Ovary (tissue), 9 donors: ENCODE results near the gene CFAP69. TPM values are rescaled to one million over a fixed set of nuclear protein-coding genes. Genes with fewer than 3 reads are reported as not detected.
"Not testable (repeated sequence)": the region's sequence is repeated elsewhere in the genome, so short reads cannot be mapped to it uniquely, and the experiment has no call there.

Source experiments
- DNase-seq, 5 donors: peaks; one replicate each; pipeline ENCODE4 v3.0.0-alpha.2; 2019 to 2020
- H3K27ac ChIP-seq, 2 donors: fragments of 200-600 bp; one replicate each; pipeline versions ENCODE4 v1.5.1 to v1.8.0; 2019 to 2022
- H3K27me3 ChIP-seq: fragments of 200-600 bp; one replicate; pipeline ENCODE4 v1.8.0; 2022
- H3K36me3 ChIP-seq: fragments of 200-600 bp; sonication (generic); one replicate; pipeline ENCODE4 v1.5.1; 2019
- H3K4me1 ChIP-seq: one replicate; pipeline ENCODE4 v1.8.1; 2013; ENCODE audit warnings: mild to moderate bottlenecking, moderate library complexity; ENCODE audit not compliant: insufficient read depth
- H3K4me3 ChIP-seq: fragments of 200-600 bp; sonication (generic); one replicate; pipeline ENCODE4 v1.5.1; 2017
- H3K9me3 ChIP-seq, 2 donors: fragments of 200-600 bp in 1 of 2; sonication (generic) in 1 of 2; one replicate each; pipeline versions ENCODE4 v1.5.1 to v1.8.1; 2013 to 2019; ENCODE audit warnings: mild to moderate bottlenecking in 1 of 2, moderate library complexity in 1 of 2
- CTCF ChIP-seq, 3 donors: fragments of 450-650 bp in 2 of 3; fragments of 200-600 bp in 1 of 3; IDR thresholded peaks; one replicate each; pipeline versions ENCODE4 v1.5.1 to v1.8.0; 2016 to 2022; ENCODE audit warnings: antibody characterized with exemption in 3 of 3, mild to moderate bottlenecking in 1 of 3
- EP300 ChIP-seq: sonication (generic); formaldehyde crosslinking; IDR thresholded peaks from one replicate; pipeline ENCODE4 v1.6.1; 2017; ENCODE audit warnings: antibody characterized with exemption
- POLR2A ChIP-seq: fragments of 450-650 bp; IDR thresholded peaks from one replicate; pipeline ENCODE4 v1.6.1; 2017; ENCODE audit warnings: antibody characterized with exemption, mild to moderate bottlenecking, moderate library complexity
- WGBS, 3 donors: extraction: QIAGEN DNeasy Blood & Tissue Kit in 1 of 3; methylation state at CpG; one replicate each; pipeline versions ENCODE4 v1.1.5 to v1.1.7; 2013 to 2017; 5-methylcytosine and 5-hydroxymethylcytosine counted together
- intact Hi-C, 4 donors: fragments of 100-400 bp; cut with DNase I; formaldehyde crosslinking; loops; one replicate each; pipeline versions ENCODE4 v1.11.0 to v1.15.1; 2022 to 2023
- polyA plus RNA-seq, 2 donors: library from polyadenylated mRNA; stranded (reverse); fragments of 200-250 nt in 1 of 2; fragments of 350-450 nt in 1 of 2; fragmentation: Illumina TruSeq in 1 of 2; extraction: RNeasy Lipid Tissue Mini Kit (QIAGEN cat#74804) in 1 of 2; gene quantifications; one replicate each; pipeline ENCODE4 v1.2.3, GENCODE V29; 2013 to 2014
- total RNA-seq, 7 donors: library from RNA; depleted of rRNA in 2 of 7; stranded (reverse); fragments of >200 nt in 2 of 7; fragmentation: NEBNext Ultra II Directional in 3 of 7; extraction: Animal tissue kit (Norgen Biotek cat#: 25700) in 3 of 7; gene quantifications; one replicate each; pipeline versions ENCODE4 v1.1.0 to v1.2.4, GENCODE V29; 2016 to 2023
- donor health status: DM: no; HTN: no; CAD: no; lungs with moderate emphysema.
- donor health status: DM: no; HTN: no; CAD: no.
- donor health status: Bipolar disorder and iron deficiency.
- donor health status: DM: yes; HTN: yes; CAD: no.
- donor health status: DM: no; HTN: no; CAD: no.
- donor health status: DM: yes; HTN: yes; CAD: no.

Gene CFAP69
- total and polyA plus RNA-seq, 9 donors, result 3.1 to 37.9 (median 10.6) TPM

DNA sequence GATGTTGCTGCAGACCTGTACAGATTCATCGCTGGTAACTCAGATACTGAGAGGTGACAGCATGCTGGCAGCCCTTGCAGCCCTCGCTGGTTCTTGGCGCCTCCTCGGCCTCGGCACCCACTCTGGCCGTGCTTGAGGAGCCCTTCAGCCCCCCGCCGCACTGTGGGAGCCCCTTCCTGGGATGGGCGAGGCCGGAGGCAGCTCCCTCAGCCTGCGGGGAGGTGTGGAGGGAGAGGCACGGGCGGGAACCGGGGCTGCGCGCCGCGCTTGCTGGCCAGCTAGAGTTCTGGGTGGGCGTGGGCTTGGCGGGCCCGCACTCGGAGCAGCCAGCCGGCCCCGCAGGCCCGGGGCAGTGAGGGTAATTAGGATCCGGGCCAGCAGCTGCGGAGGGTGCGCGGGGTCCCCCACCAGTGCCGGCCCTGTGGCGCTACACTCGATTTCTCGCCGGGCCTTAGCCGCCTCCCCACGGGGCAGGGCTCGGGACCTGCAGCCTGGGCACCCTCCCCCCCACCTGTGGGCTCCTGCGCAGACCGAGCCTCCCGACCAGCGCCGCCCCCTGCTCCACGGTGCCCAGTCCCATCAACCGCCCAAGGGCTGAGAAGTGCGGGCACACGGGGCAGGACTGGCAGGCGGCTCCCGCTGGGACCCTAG lies 89.3 kb downstream of the CFAP69 start:
- no peak overlapping the region for H3K27ac ChIP-seq
- no peaks in the 10 kb centered on the region for H3K4me1 ChIP-seq
- intact Hi-C loops, result no loop called here
- H3K27me3 ChIP-seq, result no peaks in the 10 kb centered on the region
- no peak for DNase-seq
- 93 to 95% (median 95%) methylated on average over 48 of the region's 48 CpGs for WGBS, 3 donors
- TF ChIP-seq POLR2A, result no peak
- TF ChIP-seq CTCF (IDR thresholded peaks at IDR 0.05), result no peak
- no peak for TF ChIP-seq EP300
- H3K36me3 ChIP-seq, result no peaks in the 10 kb centered on the region
- H3K9me3 ChIP-seq, result no peaks in the 10 kb centered on the region
- no peak overlapping the region for H3K4me3 ChIP-seq

DNA sequence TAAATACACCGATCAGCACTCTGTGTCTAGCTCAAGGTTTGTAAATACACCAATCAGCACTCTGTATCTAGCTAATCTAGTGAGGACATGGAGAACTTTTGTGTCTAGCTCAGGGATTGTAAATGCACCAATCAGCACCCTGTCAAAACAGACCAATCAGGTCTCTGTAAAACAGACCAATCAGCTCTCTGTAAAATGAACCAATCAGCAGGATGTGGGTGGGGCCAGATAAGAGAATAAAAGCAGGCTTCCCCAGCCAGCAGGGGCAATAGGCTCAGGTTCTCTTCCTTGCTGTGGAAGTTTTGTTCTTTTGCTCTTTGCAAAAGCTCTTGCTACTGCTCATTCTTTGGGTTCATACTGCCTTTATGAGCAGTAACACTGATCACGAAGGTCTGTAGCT lies 90.0 kb downstream of the CFAP69 start:
- H3K27ac ChIP-seq, intact Hi-C loops, H3K4me1 ChIP-seq, H3K36me3 ChIP-seq, H3K9me3 ChIP-seq, H3K27me3 ChIP-seq, DNase-seq, H3K4me3 ChIP-seq: not testable (repeated sequence)
- WGBS, 3 donors, result 83 to 96% (median 89%) methylated on average over 2 of the region's 2 CpGs

GRCh38 chr7:90337106-90337505 lies 92.1 kb downstream of the CFAP69 start:
- no peaks in the 10 kb centered on the region for H3K9me3 ChIP-seq
- TF ChIP-seq CTCF (IDR thresholded peaks at IDR 0.05), result no peak
- TF ChIP-seq POLR2A, result no peak
- no peak for TF ChIP-seq EP300
- no peaks in the 10 kb centered on the region for H3K36me3 ChIP-seq
- H3K27me3 ChIP-seq, result no peaks in the 10 kb centered on the region
- intact Hi-C loops, result no loop called here
- DNase-seq, result no peak
- no peaks in the 10 kb centered on the region for H3K4me1 ChIP-seq
- no peak overlapping the region for H3K4me3 ChIP-seq
- H3K27ac ChIP-seq, result no peak overlapping the region

- H3K27ac ChIP-seq, result peak overlapping the region in 1 of 2 donors; percentile 62
- H3K36me3 ChIP-seq, result no peaks in the 10 kb centered on the region
- H3K27me3 ChIP-seq, result no peaks in the 10 kb centered on the region
- H3K9me3 ChIP-seq, result no peaks in the 10 kb centered on the region
- DNase-seq, result no peak
- no peak for TF ChIP-seq EP300
- TF ChIP-seq CTCF (IDR thresholded peaks at IDR 0.05), result no peak
- no peak for TF ChIP-seq POLR2A
- no peak overlapping the region for H3K4me3 ChIP-seq
- intact Hi-C loops, result no loop called here
- peaks cover 4% of the 10 kb centered on the region for H3K4me1 ChIP-seq
Measured at GRCh38 chr7:90345016-90345415, 100.0 kb downstream of the CFAP69 start.

GRCh38 chr7:90345595-90346335 lies 100.8 kb downstream of the CFAP69 start:
- DNase-seq, result peak in 1 of 5 donors; percentile 18
- no peak for TF ChIP-seq POLR2A
- no peak for TF ChIP-seq EP300
- no peak for TF ChIP-seq CTCF (IDR thresholded peaks at IDR 0.05)

More at GRCh38 chr7:90345595-90346335, 100.8 kb downstream of the CFAP69 start:
- no peaks in the 10 kb centered on the region for H3K36me3 ChIP-seq
- WGBS, 3 donors, result 3 to 5% (median 3%) methylated on average over 18 of the region's 18 CpGs
- H3K27ac ChIP-seq, result peak overlapping the region in 1 of 2 donors; percentile 62
- no peaks in the 10 kb centered on the region for H3K9me3 ChIP-seq
- H3K4me1 ChIP-seq, result peaks cover 4% of the 10 kb centered on the region
- no peaks in the 10 kb centered on the region for H3K27me3 ChIP-seq
- H3K4me3 ChIP-seq, result peak overlapping the region; percentile 56
- intact Hi-C loops, result no loop called here
